Liver (tissue), 9 donors: ENCODE measurements around the gene SAPCD2. TPM values are rescaled to one million over a fixed set of nuclear protein-coding genes. Genes with fewer than 3 reads are reported as not detected.

Source experiments
- DNase-seq: peaks from one replicate; pipeline ENCODE4 v3.0.0-alpha.2; 2017; ENCODE audit warnings: low spot score
- H3K27ac ChIP-seq, 2 donors: one replicate each; pipeline ENCODE4 v1.7.0; 2013; ENCODE audit warnings: inconsistent platforms in 2 of 2, low read length in 2 of 2, control low read depth in 1 of 2, low read depth in 1 of 2, mild to moderate bottlenecking in 1 of 2
- H3K27me3 ChIP-seq, 4 donors: one replicate each; pipeline versions ENCODE4 v1.6.1 to v1.7.0; 2013; ENCODE audit warnings: low read length in 3 of 4, inconsistent platforms in 1 of 4, mild to moderate bottlenecking in 1 of 4, moderate library complexity in 1 of 4; ENCODE audit not compliant: control insufficient read depth in 4 of 4, insufficient read depth in 4 of 4
- H3K36me3 ChIP-seq, 4 donors: one replicate each; pipeline versions ENCODE4 v1.6.1 to v1.7.0; 2013; ENCODE audit warnings: low read length in 3 of 4, mild to moderate bottlenecking in 3 of 4, low read depth in 1 of 4, moderate library complexity in 1 of 4; ENCODE audit not compliant: control insufficient read depth in 4 of 4, insufficient read depth in 3 of 4
- H3K4me1 ChIP-seq, 4 donors: one replicate each; pipeline versions ENCODE4 v1.6.1 to v1.7.0; 2013; ENCODE audit warnings: low read length in 3 of 4, mild to moderate bottlenecking in 3 of 4, moderate library complexity in 1 of 4; ENCODE audit not compliant: control insufficient read depth in 4 of 4, insufficient read depth in 4 of 4
- H3K4me3 ChIP-seq, 3 donors: one replicate each; pipeline versions ENCODE4 v1.6.1 to v1.7.0; 2013; ENCODE audit warnings: low read length in 3 of 3, control low read depth in 1 of 3, low read depth in 1 of 3, mild to moderate bottlenecking in 1 of 3
- H3K9ac ChIP-seq, 2 donors: one replicate each; pipeline ENCODE4 v1.7.0; 2013; ENCODE audit warnings: low read length in 2 of 2, mild to moderate bottlenecking in 2 of 2, moderate library complexity in 2 of 2, control low read depth in 1 of 2, low read depth in 1 of 2
- H3K9me3 ChIP-seq, 4 donors: one replicate each; pipeline versions ENCODE4 v1.6.1 to v1.7.0; 2013; ENCODE audit warnings: low read length in 3 of 4; ENCODE audit not compliant: control insufficient read depth in 4 of 4
- ATF3 ChIP-seq: IDR thresholded peaks from 2 replicates; pipeline ENCODE4 v1.6.1; 2016; ENCODE audit warnings: antibody characterized with exemption
- CTCF ChIP-seq: fragments of 150-350 bp; IDR thresholded peaks from 2 replicates; pipeline ENCODE4 v1.5.1; 2017; ENCODE audit warnings: improper control_type of control experiment, low read depth, low read length; ENCODE audit not compliant: missing input control
- EGR1 ChIP-seq, 2 donors: IDR thresholded peaks; 2 replicates each; pipeline ENCODE4 v1.6.1; 2016 to 2018; ENCODE audit warnings: antibody characterized with exemption in 2 of 2, low read depth in 2 of 2
- FOXA1 ChIP-seq: IDR thresholded peaks from 2 replicates; pipeline ENCODE4 v1.6.1; 2016; ENCODE audit warnings: antibody characterized with exemption
- FOXA2 ChIP-seq: IDR thresholded peaks from 2 replicates; pipeline ENCODE4 v1.6.1; 2016; ENCODE audit warnings: antibody characterized with exemption
- GABPA ChIP-seq, 2 donors: IDR thresholded peaks in 1 of 2; conservative IDR thresholded peaks in 1 of 2; 2 replicates each; pipeline ENCODE4 v1.6.1; 2016; ENCODE audit warnings: antibody characterized with exemption in 2 of 2, mild to moderate bottlenecking in 1 of 2, moderate library complexity in 1 of 2
- HNF4A ChIP-seq, 2 donors: conservative IDR thresholded peaks; 2 replicates each; pipeline ENCODE4 v1.6.1; 2016; ENCODE audit warnings: antibody characterized with exemption in 2 of 2, mild to moderate bottlenecking in 2 of 2
- HNF4G ChIP-seq: IDR thresholded peaks from 2 replicates; pipeline ENCODE4 v1.6.1; 2016; ENCODE audit warnings: antibody characterized with exemption
- JUND ChIP-seq, 2 donors: IDR thresholded peaks; 2 replicates each; pipeline ENCODE4 v1.6.1; 2016; ENCODE audit warnings: antibody characterized with exemption in 2 of 2
- MAX ChIP-seq: IDR thresholded peaks from 2 replicates; pipeline ENCODE4 v1.6.1; 2016; ENCODE audit warnings: antibody characterized with exemption
- NR2F2 ChIP-seq: IDR thresholded peaks from 2 replicates; pipeline ENCODE4 v1.6.1; 2016; ENCODE audit warnings: antibody characterized with exemption
- REST ChIP-seq: IDR thresholded peaks from 2 replicates; pipeline ENCODE4 v1.6.1; 2016; ENCODE audit warnings: antibody characterized with exemption, mild to moderate bottlenecking
- RXRA ChIP-seq, 2 donors: IDR thresholded peaks; 2 replicates each; pipeline ENCODE4 v1.6.1; 2017 to 2018; ENCODE audit warnings: antibody characterized with exemption in 2 of 2, mild to moderate bottlenecking in 1 of 2
- SP1 ChIP-seq: IDR thresholded peaks from 2 replicates; pipeline ENCODE4 v1.6.1; 2018; ENCODE audit warnings: antibody characterized with exemption, mild to moderate bottlenecking
- YY1 ChIP-seq: IDR thresholded peaks from 2 replicates; pipeline ENCODE4 v1.6.1; 2016; ENCODE audit warnings: antibody characterized with exemption, mild to moderate bottlenecking
- ZBTB33 ChIP-seq: IDR thresholded peaks from 2 replicates; pipeline ENCODE4 v1.6.1; 2016; ENCODE audit warnings: antibody characterized with exemption
- WGBS: extraction: QIAGEN DNeasy Blood & Tissue Kit; methylation state at CpG from one replicate; pipeline ENCODE4 v1.1.7; 2013; 5-methylcytosine and 5-hydroxymethylcytosine counted together
- polyA plus RNA-seq, 2 donors: library from polyadenylated mRNA; stranded (reverse) in 1 of 2; unstranded in 1 of 2; fragments of 200-250 nt in 1 of 2; fragments of >200 nt in 1 of 2; fragmentation: Nextera tagmentation in 1 of 2; extraction: Ambion mirVana in 1 of 2; gene quantifications; one replicate each; pipeline versions ENCODE4 v1.2.1 to v1.2.3, GENCODE V29; 2013 to 2015
- total RNA-seq, 2 donors: library from RNA; depleted of rRNA; stranded (reverse); fragments of >200 nt; gene quantifications; one replicate each; pipeline ENCODE4 v1.2.3, GENCODE V29; 2014
- donor health status: healthy.
- donor health status: healthy.
- donor health status: healthy.
- donor health status: healthy.
- donor health status: healthy.

The SAPCD2 gene
- total and polyA plus RNA-seq, 4 donors = 0.06 to 1.8 (median 0.23) TPM

- Histone ChIP-seq H3K36me3 (no peaks in the 10 kb centered on the region), H3K4me1 (peaks cover 14 to 29% (median 20%) of the 10 kb centered on the region in 4 donors), H3K27me3 (no peaks in the 10 kb centered on the region), H3K9ac (no peak within 1 kb of the TSS), H3K9me3 (no peaks in the 10 kb centered on the region), H3K4me3 (no peak within 1 kb of the TSS), H3K27ac (peak within 1 kb of the TSS; percentile 27 to 66)
- DNase-seq = no peak
- 76% methylated on average over 16 of the region's 16 CpGs for WGBS
- TF ChIP-seq HNF4A (conservative IDR thresholded peaks at IDR 0.05) = no peak
Measured at GRCh38 chr9:137031904-137032640, 38.3 kb downstream of the SAPCD2 start, which contains the start of gene FUT7. TSS of gene FUT7 (minus strand) at chr9:137032088. CDS start at chr9:137031991, 97 bp downstream.

- DNase-seq = no peak
- 84% methylated on average over 65 of the region's 65 CpGs for WGBS
- Histone ChIP-seq H3K4me3 (no peak overlapping the region), H3K4me1 (peaks cover 18 to 42% (median 32%) of the 10 kb centered on the region in 4 donors), H3K27ac (peak overlapping the region in 1 of 2 donors; percentile 53), H3K27me3 (no peaks in the 10 kb centered on the region), H3K36me3 (no peaks in the 10 kb centered on the region), H3K9me3 (no peaks in the 10 kb centered on the region), H3K9ac (no peak overlapping the region)
- TF ChIP-seq YY1 = no peak
- TF ChIP-seq MAX = no peak
- TF ChIP-seq FOXA2 = no peak
- no peak for TF ChIP-seq CTCF
- no peak for TF ChIP-seq FOXA1
- TF ChIP-seq ZBTB33 = no peak
- TF ChIP-seq EGR1 (IDR thresholded peaks at IDR 0.05; ENCODE audit: low read depth in 2 of 2) = no peak
- no peak for TF ChIP-seq NR2F2
- TF ChIP-seq GABPA (IDR thresholded peaks at IDR 0.05 in 1 of 2, conservative IDR thresholded peaks at IDR 0.05 in 1 of 2) = no peak
Measured at GRCh38 chr9:137030538-137031527, 39.5 kb downstream of the SAPCD2 start.

- no peak overlapping the region for H3K4me3 ChIP-seq
- no peaks in the 10 kb centered on the region for H3K36me3 ChIP-seq
- peaks cover 25 to 46% (median 37%) of the 10 kb centered on the region in 4 donors for H3K4me1 ChIP-seq
- peak overlapping the region; percentile 6 to 53 for H3K27ac ChIP-seq
- no peak for DNase-seq
- WGBS = 72% methylated on average over 15 of the region's 15 CpGs
- no peaks in the 10 kb centered on the region for H3K27me3 ChIP-seq
- no peak overlapping the region for H3K9ac ChIP-seq
- H3K9me3 ChIP-seq = no peaks in the 10 kb centered on the region
- TF ChIP-seq HNF4G (no peak), EGR1 (IDR thresholded peaks at IDR 0.05; ENCODE audit: low read depth in 2 of 2) (no peak), FOXA2 (no peak), RXRA (IDR thresholded peaks at IDR 0.05) (no peak), NR2F2 (no peak), JUND (IDR thresholded peaks at IDR 0.05) (no peak), ATF3 (no peak), SP1 (no peak), REST (no peak), YY1 (no peak), FOXA1 (no peak)
Measured at GRCh38 chr9:137030006-137030405, 40.4 kb downstream of the SAPCD2 start.
